Endothelial cell of umbilical vein (primary cell): Measurements from ENCODE around the gene ABR. TPM values are rescaled to one million over a fixed set of nuclear protein-coding genes. Genes with fewer than 3 reads are reported as not detected.

Source experiments
- BruUV-seq: library from RNA; stranded (reverse); fragments of 400-500 nt; replicated peaks from 2 replicates; lab custom pipeline; 2021; lab: Mats Ljungman, UMichigan
- CTCF ChIA-PET: fragments of 300-600, 350-600 bp; sonication (Branson Sonifier 250); formaldehyde crosslinking; loops from one replicate; lab custom pipeline; 2021; ENCODE audit warnings: antibody characterized with exemption, inconsistent platforms; lab: Charles Lee
- POLR2A ChIA-PET: fragments of 300-600, 350-600 bp; sonication (Branson Sonifier 250); formaldehyde crosslinking; loops from one replicate; lab custom pipeline; 2021; ENCODE audit warnings: antibody characterized with exemption, inconsistent platforms; lab: Charles Lee
- DNase-seq: peaks from one replicate; pipeline ENCODE4 v3.0.0-alpha.2; 2011; ENCODE audit warnings: low read depth, low spot score
- FAIRE-seq: peaks from 2 replicates; lab custom pipeline; 2011; peaks lifted over from hg19 to GRCh38; lab: Jason Lieb, UNC
- H2AFZ ChIP-seq: 2 replicates; pipeline ENCODE4 v1.6.0; 2012; ENCODE audit warnings: low read depth, low read length, control low read depth, inconsistent platforms
- H3K27ac ChIP-seq: 2 replicates; pipeline ENCODE4 v1.5.1; 2011; ENCODE audit warnings: low read depth, mild to moderate bottlenecking, control low read depth, low read length, moderate library complexity; ENCODE audit not compliant: insufficient read depth
- H3K27me3 ChIP-seq, 2 experiments: 2 replicates each; pipeline versions ENCODE4 v1.6.0 to v1.6.1; 2011; ENCODE audit warnings: low read length in 2 of 2, mixed read lengths in 1 of 2; ENCODE audit not compliant: control insufficient read depth in 2 of 2, insufficient read depth in 2 of 2
- H3K36me3 ChIP-seq, 2 experiments: 2 replicates in 1 of 2; 3 replicates in 1 of 2; pipeline ENCODE4 v1.5.1; 2011; ENCODE audit warnings: low read length in 2 of 2, mild to moderate bottlenecking in 1 of 2, moderate library complexity in 1 of 2; ENCODE audit not compliant: control insufficient read depth in 2 of 2, insufficient read depth in 2 of 2; ENCODE audit errors: extremely low read depth in 1 of 2
- H3K4me1 ChIP-seq: 3 replicates; pipeline ENCODE4 v1.5.1; 2011; ENCODE audit warnings: mild to moderate bottlenecking, low read length; ENCODE audit not compliant: control insufficient read depth, insufficient read depth; ENCODE audit errors: extremely low read depth
- H3K4me2 ChIP-seq: 2 replicates; pipeline ENCODE4 v1.6.1; 2011; ENCODE audit warnings: low read length, control low read depth, mixed read lengths; ENCODE audit not compliant: insufficient read depth
- H3K4me3 ChIP-seq, 3 experiments: fragments of 200-600 bp in 1 of 3; sonication (generic), shearing (Covaris generic) in 1 of 3; replicated peaks in 1 of 3; 2 replicates each; pipeline ENCODE4 v1.5.1; 2011 to 2016; ENCODE audit warnings: control low read depth in 3 of 3, low read length in 3 of 3, mild to moderate bottlenecking in 2 of 3, inconsistent platforms in 1 of 3, low read depth in 1 of 3, moderate library complexity in 1 of 3; ENCODE audit not compliant: insufficient read depth in 1 of 3
- H3K79me2 ChIP-seq: 2 replicates; pipeline ENCODE4 v1.6.0; 2012; ENCODE audit warnings: low read length, inconsistent platforms; ENCODE audit not compliant: control insufficient read depth, insufficient read depth
- H3K9ac ChIP-seq: replicated peaks from 2 replicates; pipeline ENCODE3; 2011; ENCODE audit warnings: low read length, control low read depth; ENCODE audit not compliant: insufficient read depth; ENCODE audit errors: extremely low read depth
- H3K9me1 ChIP-seq: replicated peaks from 3 replicates; pipeline ENCODE4 v1.6.0; 2011; ENCODE audit warnings: mild to moderate bottlenecking, low read length; ENCODE audit not compliant: control insufficient read depth, insufficient read depth; ENCODE audit errors: extremely low read depth
- H3K9me3 ChIP-seq: replicated peaks from 2 replicates; pipeline ENCODE4 v1.5.1; 2012; ENCODE audit warnings: low read length, inconsistent platforms; ENCODE audit not compliant: control insufficient read depth, insufficient read depth
- H4K20me1 ChIP-seq: replicated peaks from 2 replicates; pipeline ENCODE3; 2011; ENCODE audit warnings: mild to moderate bottlenecking, low read length; ENCODE audit not compliant: control insufficient read depth, insufficient read depth; ENCODE audit errors: extremely low read depth
- CTCF ChIP-seq, 2 donors: IDR thresholded peaks; 1 replicate in 1 of 2; 2 replicates in 1 of 2; pipeline ENCODE4 v1.5.1; 2011; ENCODE audit warnings: low read length in 2 of 2, mild to moderate bottlenecking in 2 of 2, moderate library complexity in 2 of 2, control low read depth in 1 of 2, inconsistent platforms in 1 of 2, low read depth in 1 of 2; ENCODE audit not compliant: insufficient read depth in 1 of 2; ENCODE audit errors: extremely low read depth in 1 of 2
- EZH2 ChIP-seq: IDR thresholded peaks from 2 replicates; pipeline ENCODE4 v1.6.1; 2012; ENCODE audit warnings: borderline replicate concordance, low read depth, mild to moderate bottlenecking, moderate library complexity, low read length, inconsistent platforms; ENCODE audit not compliant: severe bottlenecking
- FOS ChIP-seq: IDR thresholded peaks from 2 replicates; pipeline ENCODE4 v1.6.1; 2011; ENCODE audit warnings: mild to moderate bottlenecking, low read length, moderate library complexity, borderline replicate concordance; ENCODE audit not compliant: insufficient read depth
- GATA2 ChIP-seq: IDR thresholded peaks from 2 replicates; pipeline ENCODE4 v1.7.0; 2011; ENCODE audit warnings: low read depth, mild to moderate bottlenecking, moderate library complexity, mixed read lengths, low read length; ENCODE audit not compliant: insufficient read length, insufficient read depth
- JUN ChIP-seq: IDR thresholded peaks from 2 replicates; pipeline ENCODE4 v1.6.1; 2011; ENCODE audit warnings: borderline replicate concordance, low read depth; ENCODE audit not compliant: insufficient read length, insufficient read depth
- MAX ChIP-seq: IDR thresholded peaks from 2 replicates; pipeline ENCODE4 v1.6.1; 2011; ENCODE audit not compliant: insufficient read depth, insufficient read length
- MYC ChIP-seq: IDR thresholded peaks from one replicate; pipeline ENCODE4 v1.6.1; 2011; ENCODE audit warnings: mild to moderate bottlenecking, low read depth, low read length
- POLR2A ChIP-seq: IDR thresholded peaks from 2 replicates; pipeline ENCODE4 v1.6.1; 2012; ENCODE audit warnings: low read depth, mild to moderate bottlenecking, control low read depth, low read length
- POLR2AphosphoS5 ChIP-seq: IDR thresholded peaks from 2 replicates; pipeline ENCODE4 v1.6.1; 2012; ENCODE audit warnings: low read depth, mild to moderate bottlenecking, control low read depth, low read length, moderate library complexity; ENCODE audit not compliant: insufficient read depth
- dilution Hi-C: fragments of 300-500 bp; cut with MboI; formaldehyde crosslinking; loops from one replicate; pipeline ENCODE4 v1.15.0; 2019; ENCODE audit warnings: low sequenced_read_pairs; ENCODE audit not compliant: extremely low pct_ligation_motif_present
- intact Hi-C: fragments of 100-400 bp; cut with micrococcal nuclease; formaldehyde crosslinking; loops from one replicate; pipeline ENCODE4 v1.10.0; 2022
- polyA plus RNA-seq, 4 experiments: library from polyadenylated mRNA; depleted of rRNA in 3 of 4; stranded (reverse) in 3 of 4; unstranded in 1 of 4; fragments of >200 nt; gene quantifications; 2 replicates each; pipeline versions ENCODE4 v1.2.1 to v1.2.3, GENCODE V29; 2011 to 2012; ENCODE audit warnings: missing spikeins in 1 of 4
- total RNA-seq: library from RNA; stranded (reverse); gene quantifications from 2 replicates; pipeline ENCODE4 v1.2.3, GENCODE V29; 2021

ABR gene
- total and polyA plus RNA-seq, 2 donors (not counting 3 experiments of a cell fraction or from before 2014, with no cell fraction given), result 83.5 to 96.8 TPM

GRCh38 chr17:1197379-1197778 lies 17.6 kb upstream of the ABR start:
- H3K9me1 ChIP-seq, result no peaks in the 10 kb centered on the region
- H3K36me3 ChIP-seq, result no peaks in the 10 kb centered on the region
- FAIRE-seq (no peak), DNase-seq (no peak)
- H3K27ac ChIP-seq, result no peak overlapping the region
- no TSS peak for BruUV-seq
- no peak overlapping the region for H2AFZ ChIP-seq
- intact Hi-C loops, result no loop called here
- H3K4me2 ChIP-seq, result no peak overlapping the region
- no peak overlapping the region for H3K9ac ChIP-seq
- H3K79me2 ChIP-seq, result no peaks in the 10 kb centered on the region
- no peak for TF ChIP-seq POLR2AphosphoS5
- no peak for TF ChIP-seq POLR2A
- TF ChIP-seq GATA2, result no peak
- TF ChIP-seq CTCF (IDR thresholded peaks at IDR 0.05; ENCODE audit: extremely low read depth in 1 of 2, insufficient read depth in 1 of 2, low read depth in 1 of 2, low read length in 2 of 2), result no peak
- TF ChIP-seq MYC, result no peak
- no peak for TF ChIP-seq EZH2
- no peak for TF ChIP-seq FOS
- no peak for TF ChIP-seq MAX
- no peak for TF ChIP-seq JUN
- no peaks in the 10 kb centered on the region for H4K20me1 ChIP-seq
- no peaks in the 10 kb centered on the region for H3K9me3 ChIP-seq
- no peaks in the 10 kb centered on the region for H3K27me3 ChIP-seq
- ChIA-PET POLR2A (no interaction called here), CTCF (interaction anchor here (1.5 to 4.1 kb wide), 3 partner anchors 10 to 141 kb away, joined by 4 to 40 read pairs (median 19); no protein-coding TSS in a partner anchor)
- dilution Hi-C loops, result no loop called here
- H3K4me3 ChIP-seq, result no peak overlapping the region
- H3K4me1 ChIP-seq, result no peaks in the 10 kb centered on the region
